ENCODE results near the gene MRM3.
"Not testable (repeated sequence)": the region's sequence is repeated elsewhere in the genome, so short reads cannot be mapped to it uniquely, and the experiment has no call there.

Gene MRM3

DNA sequence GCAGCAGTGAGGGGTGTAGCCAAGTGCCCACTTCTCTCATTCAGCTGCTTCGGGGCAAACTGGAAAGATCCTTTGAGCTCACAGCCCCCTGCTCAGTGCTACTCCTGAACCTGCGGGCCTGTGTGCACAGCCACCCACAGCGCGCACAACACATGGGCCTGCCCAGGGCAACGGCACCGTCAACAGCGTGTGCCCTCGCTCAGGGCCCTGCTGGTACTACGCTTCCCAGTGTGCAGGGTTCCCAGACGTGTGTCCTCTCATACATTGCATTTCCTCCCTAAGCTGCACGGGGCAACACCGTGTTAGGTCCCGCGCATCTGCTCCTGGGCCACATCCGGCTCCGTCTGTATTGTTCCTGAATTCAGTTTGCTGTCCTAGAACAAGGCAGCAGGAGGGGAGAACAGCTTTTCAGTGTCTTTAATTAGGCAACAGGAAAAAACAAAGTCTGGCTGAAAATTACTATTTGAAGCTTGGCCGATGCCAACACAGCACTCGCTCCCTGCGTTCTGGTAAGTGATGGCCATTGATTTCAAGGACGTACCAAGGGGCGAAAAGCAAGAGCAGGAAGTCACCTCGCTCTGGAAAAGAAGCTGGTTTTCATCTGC lies 15.2 kb downstream of the MRM3 start:
- no peak for DNase-seq

GRCh38 chr17:798246-798645 lies 16.1 kb downstream of the MRM3 start:
- no peak for DNase-seq

- DNase-seq = no peak
Measured at GRCh38 chr17:799261-799660, 17.1 kb downstream of the MRM3 start.

- DNase-seq = no peak
Measured at GRCh38 chr17:800446-801242, 18.5 kb downstream of the MRM3 start.

DNA sequence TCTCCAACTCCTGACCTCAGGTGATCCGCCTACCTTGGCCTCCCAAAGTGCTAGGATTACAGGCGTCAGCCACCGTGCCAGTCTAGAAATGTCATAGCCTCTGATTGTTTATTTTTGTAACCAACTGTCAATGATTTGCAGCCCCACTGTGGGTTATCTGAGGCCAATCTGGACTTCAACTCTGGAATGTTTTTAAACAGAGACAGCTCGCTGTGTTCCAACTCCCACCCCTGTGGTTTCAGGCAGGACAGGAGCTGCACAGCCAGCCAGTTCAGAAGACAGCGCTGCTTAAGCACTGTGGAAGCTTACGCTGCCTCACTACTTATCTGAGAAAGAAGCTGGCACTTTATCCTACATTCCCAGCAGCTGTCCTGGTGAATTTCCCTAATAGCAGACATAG lies 19.5 kb downstream of the MRM3 start:
- no peak for DNase-seq

GRCh38 chr17:802481-802880 lies 20.3 kb downstream of the MRM3 start:
- DNase-seq = no peak

GRCh38 chr17:802901-803881 lies 21.0 kb downstream of the MRM3 start:
- no peak for DNase-seq

- DNase-seq = no peak
Measured at GRCh38 chr17:804541-805435, 22.6 kb downstream of the MRM3 start.

DNA sequence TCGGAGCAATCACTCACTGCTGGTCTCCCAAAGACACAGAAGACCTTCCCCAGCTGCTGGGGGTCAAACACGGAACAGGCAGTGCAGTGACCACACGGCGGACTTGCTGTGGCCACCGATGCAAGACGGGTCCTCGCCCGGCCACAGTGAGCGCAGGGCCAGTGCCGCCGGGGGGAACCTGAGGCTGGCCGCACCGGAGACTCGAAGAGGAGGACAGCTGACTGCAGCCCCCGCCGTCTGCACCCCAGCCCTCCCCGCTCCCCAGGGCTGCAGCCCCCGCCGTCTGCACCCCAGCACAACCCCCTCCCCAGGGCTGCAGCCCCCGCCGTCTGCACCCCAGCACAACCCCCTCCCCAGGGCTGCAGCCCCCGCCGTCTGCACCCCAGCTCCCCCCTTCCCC lies 23.7 kb downstream of the MRM3 start:
- DNase-seq = not testable (repeated sequence)

- DNase-seq = no peak
Measured at GRCh38 chr17:806346-806745, 24.2 kb downstream of the MRM3 start.

GRCh38 chr17:806781-807522 lies 24.8 kb downstream of the MRM3 start:
- DNase-seq = no peak

DNA sequence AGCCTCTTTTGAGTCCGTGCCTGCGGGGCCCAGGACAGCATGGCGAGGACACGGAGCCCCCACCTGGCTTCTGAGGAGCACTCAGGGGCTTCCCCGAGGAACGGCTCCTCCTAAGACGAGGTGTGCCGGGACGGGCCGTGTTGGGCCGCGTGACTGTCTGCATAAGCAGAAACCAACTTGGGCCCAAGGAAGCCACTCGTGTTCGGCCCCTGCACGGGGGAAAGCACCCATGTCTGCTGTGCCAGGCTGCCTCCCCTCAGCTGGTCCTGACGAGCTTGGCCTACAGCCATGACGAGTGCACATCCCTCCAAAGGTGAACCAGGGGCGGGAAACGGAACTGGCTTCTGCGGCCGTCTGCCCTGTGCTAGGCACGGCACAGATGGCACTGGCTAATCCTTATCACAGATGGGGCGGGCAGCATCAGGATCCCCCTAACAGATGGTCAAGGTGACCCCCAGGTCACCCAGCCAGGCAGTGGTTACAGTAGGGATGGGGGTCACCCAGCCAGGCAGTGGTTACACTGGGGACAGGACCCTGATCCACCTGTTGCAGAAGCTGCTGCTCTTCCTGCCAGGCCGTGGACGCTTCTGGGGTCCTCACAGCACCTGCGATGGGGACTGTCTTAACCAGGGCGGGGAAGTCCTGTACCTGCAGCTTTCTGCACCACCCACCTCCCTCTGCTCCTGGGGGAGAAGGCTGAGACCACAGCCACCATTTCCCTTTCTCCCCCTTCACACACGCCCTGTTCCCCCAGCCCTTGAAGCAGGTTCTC lies 25.6 kb downstream of the MRM3 start:
- DNase-seq = no peak

- DNase-seq = no peak
Measured at GRCh38 chr17:811051-811784, 29.1 kb downstream of the MRM3 start.

- no peak for DNase-seq
Measured at GRCh38 chr17:812638-813204, 30.6 kb downstream of the MRM3 start.

DNA sequence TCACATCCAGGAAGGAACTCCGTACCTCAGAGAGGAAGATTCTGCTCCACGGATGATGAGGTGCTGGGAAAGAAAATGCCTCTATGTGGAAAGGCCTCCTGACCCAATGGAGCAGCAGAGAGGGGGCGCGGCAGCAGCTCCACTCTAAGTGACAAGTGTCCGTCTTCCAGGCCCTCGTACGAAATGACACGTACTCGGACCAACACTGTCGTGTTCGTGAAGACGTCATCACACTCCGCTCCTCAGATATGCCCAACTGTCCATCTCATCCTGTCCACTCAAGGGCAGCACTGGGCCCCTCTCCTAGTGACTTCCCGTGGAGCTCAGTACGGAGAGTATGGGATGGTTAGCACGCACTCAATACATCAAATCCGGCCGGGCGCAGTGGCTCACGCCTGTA lies 32.2 kb downstream of the MRM3 start:
- DNase-seq = no peak

- no peak for DNase-seq
Measured at GRCh38 chr17:819251-819650, 37.1 kb downstream of the MRM3 start.

GRCh38 chr17:823501-823902 lies 41.3 kb downstream of the MRM3 start:
- no peak for DNase-seq

- no peak for DNase-seq
Measured at GRCh38 chr17:824378-824777, 42.2 kb downstream of the MRM3 start.

DNA sequence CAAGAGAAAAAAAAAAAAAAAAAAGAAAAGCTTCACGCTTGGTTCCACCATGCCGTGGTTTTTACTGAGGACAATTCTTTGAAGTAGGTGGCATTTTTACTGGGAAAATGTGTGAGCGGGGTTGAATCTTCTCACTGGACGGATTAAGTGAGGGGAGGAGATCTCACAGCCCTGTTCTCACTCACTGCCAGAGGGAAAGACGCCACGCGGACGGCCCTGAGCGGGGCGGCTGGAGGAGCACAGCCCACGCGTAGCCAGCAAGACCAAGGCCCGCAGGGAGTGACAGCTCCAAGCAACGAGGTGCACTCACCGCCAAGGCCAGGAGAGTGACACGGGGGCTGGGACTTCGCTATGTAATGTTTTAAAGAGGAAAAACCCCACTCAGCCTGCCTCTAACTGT lies 43.1 kb downstream of the MRM3 start:
- DNase-seq = no peak

GRCh38 chr17:826778-827177 lies 44.6 kb downstream of the MRM3 start:
- no peak for DNase-seq

Measured in GDM1 (cell line).